ENCODE measurements around the gene TAF3.

- no peak for TF ChIP-seq CTCF (IDR thresholded peaks at IDR 0.05)
- no peak for TF ChIP-seq POLR2AphosphoS5 (IDR thresholded peaks at IDR 0.05)
- no peak for TF ChIP-seq EP300 (IDR thresholded peaks at IDR 0.05)
Observed at GRCh38 chr10:7941576-7941975, 123.3 kb downstream of the TAF3 start.
